Spinal cord (tissue), 10 donors: ENCODE data around the gene PPFIBP1. TPM values are rescaled to one million over a fixed set of nuclear protein-coding genes. Genes with fewer than 3 reads are reported as not detected.
"Not testable (repeated sequence)": the region's sequence is repeated elsewhere in the genome, so short reads cannot be mapped to it uniquely, and the experiment has no call there.

Experiments used
- DNase-seq, 6 donors: peaks; one replicate each; pipeline versions ENCODE4 v3.0.0 to v3.0.0-alpha.2; 2013 to 2015; ENCODE audit warnings: low spot score in 6 of 6, low read depth in 4 of 6
- H3K27ac ChIP-seq: one replicate; pipeline ENCODE4 v1.5.1; 2013; ENCODE audit warnings: low read depth, low read length, control low read depth
- H3K27me3 ChIP-seq: one replicate; pipeline ENCODE4 v1.6.1; 2013; ENCODE audit warnings: low read length; ENCODE audit not compliant: control insufficient read depth, insufficient read depth
- H3K36me3 ChIP-seq: one replicate; pipeline ENCODE4 v1.6.1; 2013; ENCODE audit warnings: low read length; ENCODE audit not compliant: control insufficient read depth, insufficient read depth
- H3K4me1 ChIP-seq: one replicate; pipeline ENCODE4 v1.6.1; 2013; ENCODE audit warnings: low read length; ENCODE audit not compliant: control insufficient read depth, insufficient read depth
- H3K4me3 ChIP-seq: one replicate; pipeline ENCODE4 v1.5.1; 2013; ENCODE audit warnings: low read depth, low read length, control low read depth
- H3K9me3 ChIP-seq: one replicate; pipeline ENCODE4 v1.6.1; 2013; ENCODE audit warnings: low read length; ENCODE audit not compliant: control insufficient read depth, insufficient read depth
- WGBS: methylation state at CpG from one replicate; pipeline ENCODE4 v1.1.5; 2013; ENCODE audit warnings: missing lambda C conversion rate; ENCODE audit not compliant: insufficient coverage; 5-methylcytosine and 5-hydroxymethylcytosine counted together
- polyA plus RNA-seq, 2 donors: library from polyadenylated mRNA; unstranded; fragments of 120-200 nt; gene quantifications; one replicate each; pipeline ENCODE4 v1.2.1, GENCODE V29; 2013; ENCODE audit not compliant: insufficient read length in 2 of 2
- total RNA-seq, 2 donors: library from RNA; depleted of rRNA in 1 of 2; stranded (reverse); fragments of 120-200 nt in 1 of 2; fragments of >200 nt in 1 of 2; gene quantifications; one replicate each; pipeline versions ENCODE4 v1.2.3 to v1.2.4, GENCODE V29; 2013 to 2014
- donor health status: healthy.

Gene PPFIBP1
- total and polyA plus RNA-seq, 4 donors = 30.2 to 246 (median 83.7) TPM

- Histone ChIP-seq H3K27me3 (no peaks in the 10 kb centered on the region), H3K27ac (no peak overlapping the region), H3K4me3 (no peak overlapping the region), H3K9me3 (no peaks in the 10 kb centered on the region), H3K4me1 (peaks cover 5% of the 10 kb centered on the region), H3K36me3 (no peaks in the 10 kb centered on the region)
- no CpG with 5 or more reads among the region's 2 CpGs for WGBS
- DNase-seq = no peak
Measured at GRCh38 chr12:27572486-27573255, 48.7 kb downstream of the PPFIBP1 start.

GRCh38 chr12:27573972-27574371, 50.0 kb downstream of the PPFIBP1 start:
- WGBS = 48% methylated on average over 2 of the region's 3 CpGs
- H3K36me3 ChIP-seq = no peaks in the 10 kb centered on the region
- no peak overlapping the region for H3K4me3 ChIP-seq
- peak overlapping the region; percentile 1 for H3K27ac ChIP-seq
- no peaks in the 10 kb centered on the region for H3K9me3 ChIP-seq
- DNase-seq = no peak
- H3K27me3 ChIP-seq = no peaks in the 10 kb centered on the region
- peaks cover 5% of the 10 kb centered on the region for H3K4me1 ChIP-seq

- Histone ChIP-seq H3K4me1 (peaks cover 5% of the 10 kb centered on the region), H3K9me3 (no peaks in the 10 kb centered on the region), H3K4me3 (no peak overlapping the region), H3K27me3 (no peaks in the 10 kb centered on the region), H3K27ac (peak overlapping the region; percentile 68), H3K36me3 (no peaks in the 10 kb centered on the region)
- DNase-seq = no peak
Measured at GRCh38 chr12:27575090-27575761, 51.2 kb downstream of the PPFIBP1 start.

GRCh38 chr12:27575762-27576118, 51.7 kb downstream of the PPFIBP1 start:
- H3K4me1 ChIP-seq = peaks cover 5% of the 10 kb centered on the region
- H3K36me3 ChIP-seq = no peaks in the 10 kb centered on the region
- no peaks in the 10 kb centered on the region for H3K9me3 ChIP-seq
- no CpG with 5 or more reads among the region's 2 CpGs for WGBS
- peak in 1 of 6 donors; percentile 33 for DNase-seq
- H3K27me3 ChIP-seq = no peaks in the 10 kb centered on the region
- peak overlapping the region; percentile 68 for H3K27ac ChIP-seq
- H3K4me3 ChIP-seq = no peak overlapping the region

DNA sequence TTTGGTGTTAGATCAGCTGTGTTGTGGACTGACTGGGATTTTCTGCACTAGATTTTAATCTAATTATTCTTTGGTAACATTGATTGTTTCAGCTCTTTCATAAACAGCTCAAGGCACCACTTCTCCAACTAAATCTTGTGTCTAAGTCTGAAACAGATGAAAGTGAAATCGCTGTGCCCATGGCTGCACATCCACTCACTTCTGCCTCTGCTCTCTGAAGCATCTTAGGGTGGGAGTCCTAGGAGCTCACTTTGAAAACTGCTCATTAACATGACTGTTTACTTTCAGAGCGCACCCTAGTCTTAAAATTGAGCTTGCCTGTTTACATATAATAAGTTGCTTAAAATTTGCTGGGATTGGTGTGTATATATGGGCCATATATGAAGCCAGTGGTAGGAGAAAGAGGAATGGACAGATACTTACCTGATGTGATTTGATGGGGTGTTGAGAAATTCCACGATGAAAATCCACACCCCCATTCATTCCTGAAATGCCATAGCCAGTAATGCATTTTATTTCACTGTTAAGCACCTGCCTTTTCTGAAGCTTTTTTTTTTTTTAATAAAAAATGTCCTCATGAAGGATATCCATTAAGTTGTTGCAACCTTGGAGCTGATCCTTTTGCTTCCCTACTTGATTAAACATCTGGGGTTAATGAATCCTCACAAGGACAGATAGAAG, 52.8 kb downstream of the PPFIBP1 start:
- H3K27ac ChIP-seq = peak overlapping the region; percentile 68
- peaks cover 5% of the 10 kb centered on the region for H3K4me1 ChIP-seq
- H3K36me3 ChIP-seq = no peaks in the 10 kb centered on the region
- no peak overlapping the region for H3K4me3 ChIP-seq
- no peaks in the 10 kb centered on the region for H3K9me3 ChIP-seq
- no peaks in the 10 kb centered on the region for H3K27me3 ChIP-seq
- WGBS = no CpG with 5 or more reads among the region's 3 CpGs
- no peak for DNase-seq

DNA sequence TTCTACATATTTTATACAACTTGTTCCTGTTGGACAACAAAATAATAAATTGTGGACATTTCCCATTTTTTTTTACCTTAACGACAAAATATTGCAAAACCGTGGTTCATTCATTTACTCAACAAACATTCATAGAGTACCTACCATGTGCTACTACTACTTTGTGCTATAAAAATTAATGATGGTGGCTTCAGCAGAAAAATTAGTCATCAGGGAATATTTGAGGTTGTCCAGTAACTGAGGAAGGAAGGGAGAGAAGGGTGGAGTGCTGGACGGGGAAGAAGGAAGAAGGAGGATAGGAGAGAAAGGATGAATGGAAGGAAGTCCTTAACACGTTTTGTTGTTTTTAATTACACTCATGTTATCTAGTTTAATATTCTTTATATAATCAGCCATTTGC, 53.7 kb downstream of the PPFIBP1 start:
- no peak for DNase-seq
- no peaks in the 10 kb centered on the region for H3K36me3 ChIP-seq
- no peak overlapping the region for H3K27ac ChIP-seq
- no peak overlapping the region for H3K4me3 ChIP-seq
- H3K4me1 ChIP-seq = peaks cover 5% of the 10 kb centered on the region
- no peaks in the 10 kb centered on the region for H3K9me3 ChIP-seq
- no CpG with 5 or more reads among the region's 4 CpGs for WGBS
- H3K27me3 ChIP-seq = no peaks in the 10 kb centered on the region

- no peaks in the 10 kb centered on the region for H3K36me3 ChIP-seq
Measured at GRCh38 chr12:27578689-27579372, 54.8 kb downstream of the PPFIBP1 start.

DNA sequence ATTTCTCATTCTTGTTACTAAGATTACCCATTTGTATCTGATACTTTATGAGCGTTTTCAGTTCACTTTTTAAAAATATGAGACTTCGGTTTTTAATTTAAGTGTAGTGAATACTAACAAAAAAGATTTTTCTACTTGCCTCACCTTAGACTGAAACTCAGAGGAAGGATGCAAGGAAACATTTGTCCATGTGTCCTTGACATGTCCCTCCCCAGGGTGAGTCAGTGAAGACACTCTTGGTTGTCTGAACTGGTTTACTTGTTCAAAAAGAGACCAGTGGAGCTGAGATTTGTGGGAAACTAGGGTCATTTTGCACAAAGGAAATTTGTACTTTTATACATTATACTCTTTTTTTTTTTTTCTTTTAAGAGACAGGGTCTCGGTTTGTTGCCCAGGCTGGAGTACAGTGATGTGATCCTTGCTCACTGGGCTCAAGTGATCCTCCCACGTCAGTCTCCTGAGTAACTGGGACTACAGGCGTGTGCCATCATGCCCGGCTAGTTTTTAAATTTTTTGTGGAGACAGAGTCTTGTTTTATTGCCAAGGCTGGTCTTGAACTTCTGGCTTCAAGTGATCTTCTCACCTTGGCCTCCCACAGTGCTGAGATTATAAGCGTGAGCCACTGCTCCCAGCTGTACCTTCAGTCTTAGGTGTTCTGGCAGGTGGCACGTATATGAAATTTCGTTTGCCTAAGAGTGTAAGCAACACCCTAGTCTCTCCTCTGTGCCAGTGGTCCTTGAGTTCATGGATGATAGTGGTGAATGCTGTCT, 56.7 kb downstream of the PPFIBP1 start:
- peaks cover 5% of the 10 kb centered on the region for H3K4me1 ChIP-seq
- DNase-seq = no peak
- no peaks in the 10 kb centered on the region for H3K9me3 ChIP-seq
- H3K27ac ChIP-seq = no peak overlapping the region
- WGBS = 94% methylated on average over 6 of the region's 9 CpGs
- no peaks in the 10 kb centered on the region for H3K36me3 ChIP-seq
- no peaks in the 10 kb centered on the region for H3K27me3 ChIP-seq
- H3K4me3 ChIP-seq = no peak overlapping the region

More at GRCh38 chr12:27578689-27579372, 54.8 kb downstream of the PPFIBP1 start:
- Histone ChIP-seq H3K27me3 (no peaks in the 10 kb centered on the region), H3K9me3 (no peaks in the 10 kb centered on the region), H3K27ac (no peak overlapping the region), H3K4me3 (no peak overlapping the region), H3K4me1 (peaks cover 5% of the 10 kb centered on the region)
- DNase-seq = no peak
- 95% methylated on average over 5 of the region's 7 CpGs for WGBS

- not testable (repeated sequence) for DNase-seq, H3K9me3 ChIP-seq, H3K27ac ChIP-seq, H3K36me3 ChIP-seq, H3K4me3 ChIP-seq, H3K4me1 ChIP-seq, H3K27me3 ChIP-seq
- WGBS = no CpG with 5 or more reads among the region's 1 CpG
Measured at GRCh38 chr12:27581331-27581671, 57.3 kb downstream of the PPFIBP1 start.
